DMS 273 treated with DMSO at 0.1 percent for 48 hours (cell line): ENCODE data around the gene CAB39.
A peak's percentile ranks its signal among the peaks of the same experiment; 100 is the strongest.

ENCODE experiments used
- DNase-seq: peaks from one replicate; lab custom pipeline; 2025; lab: John Stamatoyannopoulos, UW

Gene CAB39

GRCh38 chr2:230785346-230785745 is 72.7 kb downstream of the CAB39 start:
- no peak for DNase-seq

GRCh38 chr2:230787101-230787500 is 74.5 kb downstream of the CAB39 start:
- DNase-seq: no peak

- DNase-seq: no peak
Observed at GRCh38 chr2:230788554-230789175, 76.0 kb downstream of the CAB39 start.

- no peak for DNase-seq
Observed at GRCh38 chr2:230790981-230791380, 78.3 kb downstream of the CAB39 start.

- no peak for DNase-seq
Observed at GRCh38 chr2:230793572-230794359, 81.1 kb downstream of the CAB39 start.

GRCh38 chr2:230794497-230794896 is 81.9 kb downstream of the CAB39 start:
- DNase-seq: no peak

GRCh38 chr2:230795856-230796255 is 83.2 kb downstream of the CAB39 start:
- no peak for DNase-seq

- DNase-seq: no peak
Observed at GRCh38 chr2:230796280-230796862, 83.7 kb downstream of the CAB39 start.

GRCh38 chr2:230797515-230798495 is 85.2 kb downstream of the CAB39 start:
- DNase-seq: no peak

GRCh38 chr2:230798769-230799399 is 86.2 kb downstream of the CAB39 start:
- peak; percentile 8 for DNase-seq

- no peak for DNase-seq
Observed at GRCh38 chr2:230805353-230806017, 92.8 kb downstream of the CAB39 start.

GRCh38 chr2:230807729-230808128 is 95.1 kb downstream of the CAB39 start:
- DNase-seq: no peak

GRCh38 chr2:230809015-230809414 is 96.4 kb downstream of the CAB39 start:
- DNase-seq: no peak

GRCh38 chr2:230809677-230810251 is 97.1 kb downstream of the CAB39 start:
- DNase-seq: no peak

GRCh38 chr2:230811508-230811907 is 98.9 kb downstream of the CAB39 start:
- DNase-seq: no peak

- no peak for DNase-seq
Observed at GRCh38 chr2:230812033-230812432, 99.4 kb downstream of the CAB39 start.

GRCh38 chr2:230814616-230815015 is 102.0 kb downstream of the CAB39 start:
- no peak for DNase-seq

GRCh38 chr2:230815088-230815487 is 102.4 kb downstream of the CAB39 start:
- no peak for DNase-seq

GRCh38 chr2:230816735-230817134 is 104.1 kb downstream of the CAB39 start:
- DNase-seq: no peak

- no peak for DNase-seq
Observed at GRCh38 chr2:230819433-230819832, 106.8 kb downstream of the CAB39 start.
